ENCODE results near the gene CCDC6. TPM values are rescaled to one million over a fixed set of nuclear protein-coding genes. Genes with fewer than 3 reads are reported as not detected.

The CCDC6 gene
- total RNA-seq, 6 donors from 2014 or later, result 42.5 to 118 (median 51.5) TPM

- Histone ChIP-seq H3K4me3 (no peak overlapping the region), H3K36me3 (no peaks in the 10 kb centered on the region), H3K27me3 (no peaks in the 10 kb centered on the region), H3K27ac (no peak overlapping the region), H3K9me3 (no peaks in the 10 kb centered on the region), H3K4me1 (peaks cover 16 to 36% (median 22%) of the 10 kb centered on the region in 4 donors)
- WGBS, 2 donors, result 97 to 99% methylated on average over 7 of the region's 7 CpGs
- TF ChIP-seq POLR2AphosphoS5 (IDR thresholded peaks at IDR 0.05) (no peak), EP300 (IDR thresholded peaks at IDR 0.05) (no peak), CTCF (IDR thresholded peaks at IDR 0.05) (no peak), POLR2A (IDR thresholded peaks at IDR 0.05) (no peak)
- DNase-seq (no peak), ATAC-seq (ENCODE audit: low FRiP score in 2 of 2) (no peak)
These were observed 38.8 kb downstream of the CCDC6 start for GRCh38 chr10:59867590-59867989.

GRCh38 chr10:59865101-59865500, 41.3 kb downstream of the CCDC6 start:
- H3K4me3 ChIP-seq, result no peak overlapping the region
- TF ChIP-seq CTCF (IDR thresholded peaks at IDR 0.05) (peak in 4 of 6 experiments; percentile 17 to 47 (median 42)), EP300 (IDR thresholded peaks at IDR 0.05) (no peak), POLR2AphosphoS5 (IDR thresholded peaks at IDR 0.05) (no peak), POLR2A (IDR thresholded peaks at IDR 0.05) (no peak)
- ATAC-seq (ENCODE audit: low FRiP score in 2 of 2) (peak; percentile 62 to 64), DNase-seq (peak in 1 of 2 donors; percentile 62)
- no peaks in the 10 kb centered on the region for H3K27me3 ChIP-seq
- no peaks in the 10 kb centered on the region for H3K36me3 ChIP-seq
- WGBS, 2 donors, result 45 to 57% methylated on average over 5 of the region's 5 CpGs
- no peaks in the 10 kb centered on the region for H3K9me3 ChIP-seq
- H3K4me1 ChIP-seq, result peaks cover 12 to 29% (median 21%) of the 10 kb centered on the region in 4 donors
- H3K27ac ChIP-seq, result peak overlapping the region in 2 of 4 donors; percentile 0 to 37

- H3K36me3 ChIP-seq, result no peaks in the 10 kb centered on the region
- TF ChIP-seq CTCF (IDR thresholded peaks at IDR 0.05) (no peak), EP300 (IDR thresholded peaks at IDR 0.05) (no peak)
- 52 to 54% methylated on average over 5 of the region's 5 CpGs for WGBS, 2 donors
- no peaks in the 10 kb centered on the region for H3K9me3 ChIP-seq
- ATAC-seq (ENCODE audit: low FRiP score in 2 of 2) (peak in 1 of 2 donors; percentile 14), DNase-seq (no peak)
- peak overlapping the region in 2 of 4 donors; percentile 0 to 7 for H3K27ac ChIP-seq
- H3K27me3 ChIP-seq, result no peaks in the 10 kb centered on the region
- peaks cover 12 to 29% (median 21%) of the 10 kb centered on the region in 4 donors for H3K4me1 ChIP-seq
- H3K4me3 ChIP-seq, result no peak overlapping the region
These were observed 42.0 kb downstream of the CCDC6 start for GRCh38 chr10:59864141-59864962.

GRCh38 chr10:59859570-59859969, 46.8 kb downstream of the CCDC6 start:
- Histone ChIP-seq H3K4me1 (peaks cover under 1 to 19% (median 9%) of the 10 kb centered on the region in 4 donors), H3K27ac (no peak overlapping the region), H3K4me3 (no peak overlapping the region), H3K9me3 (no peaks in the 10 kb centered on the region), H3K27me3 (no peaks in the 10 kb centered on the region), H3K36me3 (no peaks in the 10 kb centered on the region)
- ATAC-seq (ENCODE audit: low FRiP score in 2 of 2) (no peak), DNase-seq (no peak)
- 94 to 95% methylated on average over 6 of the region's 6 CpGs for WGBS, 2 donors
- TF ChIP-seq EP300 (IDR thresholded peaks at IDR 0.05), result no peak
- no peak for TF ChIP-seq POLR2AphosphoS5 (IDR thresholded peaks at IDR 0.05)
- TF ChIP-seq POLR2A (IDR thresholded peaks at IDR 0.05), result no peak
- TF ChIP-seq CTCF (IDR thresholded peaks at IDR 0.05), result no peak
